H1 (cell line): ENCODE data around the gene MED12L. TPM values are rescaled to one million over a fixed set of nuclear protein-coding genes. Genes with fewer than 3 reads are reported as not detected.

Experiments
- CTCF ChIA-PET: fragments of 300-600 bp; sonication (Branson Sonifier 250); formaldehyde crosslinking; loops from one replicate; lab custom pipeline; 2021; ENCODE audit not compliant: partially characterized antibody; lab: Charles Lee
- POLR2A ChIA-PET: fragments of 300-600 bp; sonication (Branson Sonifier 250); formaldehyde crosslinking; loops from one replicate; lab custom pipeline; 2021; ENCODE audit warnings: inconsistent platforms; ENCODE audit not compliant: partially characterized antibody; lab: Charles Lee
- DNase-seq, 2 experiments: peaks; one replicate each; pipeline versions ENCODE4 v3.0.0 to v3.0.0-alpha.2; 2010 to 2022; ENCODE audit warnings: low spot score in 2 of 2, low read depth in 1 of 2, mixed read lengths in 1 of 2
- FAIRE-seq: peaks from 2 replicates; lab custom pipeline; 2011; peaks lifted over from hg19 to GRCh38; lab: Jason Lieb, UNC
- H2AFZ ChIP-seq: 2 replicates; pipeline ENCODE4 v1.8.1; 2012; ENCODE audit warnings: low read length, inconsistent platforms
- H2AK5ac ChIP-seq: 2 replicates; pipeline ENCODE4 v1.6.1; 2013; ENCODE audit warnings: low read depth, low read length
- H2BK120ac ChIP-seq: replicated peaks from 2 replicates; pipeline ENCODE3; 2013; ENCODE audit warnings: low read depth, low read length, inconsistent platforms
- H2BK12ac ChIP-seq: 2 replicates; pipeline ENCODE4 v1.6.1; 2013; ENCODE audit warnings: low read depth, low read length
- H2BK15ac ChIP-seq: 2 replicates; pipeline ENCODE4 v1.6.1; 2013; ENCODE audit warnings: low read length
- H2BK20ac ChIP-seq: 2 replicates; pipeline ENCODE4 v1.6.1; 2013; ENCODE audit warnings: low read length
- H2BK5ac ChIP-seq: 2 replicates; pipeline ENCODE4 v1.6.1; 2013; ENCODE audit warnings: low read depth, low read length
- H3K14ac ChIP-seq: 2 replicates; pipeline ENCODE4 v1.6.1; 2013; ENCODE audit warnings: inconsistent platforms; ENCODE audit not compliant: insufficient read length
- H3K18ac ChIP-seq: 2 replicates; pipeline ENCODE4 v1.6.1; 2013; ENCODE audit warnings: low read length; ENCODE audit errors: extremely low read depth
- H3K23ac ChIP-seq: 2 replicates; pipeline ENCODE4 v1.6.1; 2013; ENCODE audit warnings: inconsistent platforms; ENCODE audit not compliant: insufficient read length
- H3K23me2 ChIP-seq: 2 replicates; pipeline ENCODE4 v1.6.1; 2013; ENCODE audit warnings: low read depth, low read length
- H3K27ac ChIP-seq: 2 replicates; pipeline ENCODE4 v1.6.1; 2011; ENCODE audit warnings: low read depth, low read length, inconsistent platforms
- H3K27me3 ChIP-seq, 4 experiments: replicated peaks in 1 of 4; 1 replicate in 1 of 4; 2 replicates in 3 of 4; pipeline versions ENCODE4 v1.6.1 to v1.8.1; 2011 to 2013; ENCODE audit warnings: low read length in 3 of 4, mild to moderate bottlenecking in 3 of 4, inconsistent platforms in 2 of 4, mixed read lengths in 2 of 4, moderate library complexity in 1 of 4; ENCODE audit not compliant: control insufficient read depth in 3 of 4, insufficient read depth in 3 of 4; ENCODE audit errors: extremely low read depth in 1 of 4
- H3K36me3 ChIP-seq, 4 experiments: 2 replicates each; pipeline versions ENCODE4 v1.6.1 to v1.8.1; 2011 to 2013; ENCODE audit warnings: mild to moderate bottlenecking in 4 of 4, low read length in 3 of 4, moderate library complexity in 2 of 4, control low read depth in 1 of 4, inconsistent platforms in 1 of 4; ENCODE audit not compliant: insufficient read depth in 4 of 4, control insufficient read depth in 2 of 4
- H3K4ac ChIP-seq: replicated peaks from 2 replicates; pipeline ENCODE3; 2013; ENCODE audit warnings: low read length, low read depth, mixed read lengths, inconsistent platforms; ENCODE audit not compliant: insufficient read length
- H3K4me1 ChIP-seq, 4 experiments: replicated peaks in 1 of 4; 1 replicate in 1 of 4; 2 replicates in 3 of 4; pipeline versions ENCODE4 v1.6.1 to v1.8.1; 2011 to 2013; ENCODE audit warnings: low read length in 3 of 4, inconsistent platforms in 2 of 4, mixed read lengths in 1 of 4; ENCODE audit not compliant: insufficient read depth in 4 of 4, control insufficient read depth in 3 of 4
- H3K4me2 ChIP-seq, 2 experiments: 2 replicates each; pipeline versions ENCODE4 v1.6.1 to v1.8.1; 2011 to 2013; ENCODE audit warnings: low read depth in 2 of 2, low read length in 2 of 2, control low read depth in 1 of 2, inconsistent platforms in 1 of 2, mild to moderate bottlenecking in 1 of 2; ENCODE audit not compliant: insufficient read depth in 1 of 2
- H3K4me3 ChIP-seq, 4 experiments: fragments of 200-600, 300-600 bp in 1 of 4; sonication (generic), shearing (Covaris generic), sonication (Bioruptor Twin) in 1 of 4; 2 replicates each; pipeline versions ENCODE4 v1.5.1 to v1.8.1; 2011 to 2016; ENCODE audit warnings: low read length in 4 of 4, low read depth in 3 of 4, control low read depth in 2 of 4, inconsistent platforms in 2 of 4, mild to moderate bottlenecking in 2 of 4, mixed read lengths in 1 of 4, moderate library complexity in 1 of 4; ENCODE audit not compliant: insufficient read depth in 2 of 4; ENCODE audit errors: extremely low read depth in 1 of 4
- H3K56ac ChIP-seq: replicated peaks from 2 replicates; pipeline ENCODE3; 2013; ENCODE audit warnings: low read depth, mild to moderate bottlenecking, mixed read lengths, low read length, inconsistent platforms; ENCODE audit not compliant: insufficient read length
- H3K79me1 ChIP-seq: 2 replicates; pipeline ENCODE4 v1.6.1; 2013; ENCODE audit warnings: low read depth, low read length, control low read depth
- H3K79me2 ChIP-seq, 2 experiments: 2 replicates each; pipeline versions ENCODE4 v1.6.1 to v1.8.1; 2012 to 2013; ENCODE audit warnings: low read length in 2 of 2, mild to moderate bottlenecking in 2 of 2, inconsistent platforms in 1 of 2; ENCODE audit not compliant: insufficient read depth in 2 of 2, control insufficient read depth in 1 of 2
- H3K9ac ChIP-seq, 4 experiments: replicated peaks in 1 of 4; 1 replicate in 1 of 4; 2 replicates in 3 of 4; pipeline versions ENCODE4 v1.6.1 to v1.8.1; 2011 to 2013; ENCODE audit warnings: low read depth in 3 of 4, low read length in 3 of 4, control low read depth in 2 of 4, mild to moderate bottlenecking in 2 of 4, moderate library complexity in 2 of 4, inconsistent platforms in 1 of 4; ENCODE audit errors: extremely low read depth in 1 of 4
- H3K9me3 ChIP-seq, 2 experiments: 2 replicates each; pipeline versions ENCODE4 v1.6.1 to v1.8.1; 2012 to 2013; ENCODE audit warnings: mild to moderate bottlenecking in 2 of 2, moderate library complexity in 2 of 2, control low read depth in 1 of 2, inconsistent platforms in 1 of 2, low read depth in 1 of 2, low read length in 1 of 2, mixed read lengths in 1 of 2; ENCODE audit not compliant: insufficient read depth in 2 of 2
- H4K20me1 ChIP-seq, 2 experiments: replicated peaks in 1 of 2; 2 replicates each; pipeline versions ENCODE3 to v1.8.1; 2011 to 2013; ENCODE audit warnings: inconsistent platforms in 2 of 2, low read length in 2 of 2, mild to moderate bottlenecking in 1 of 2; ENCODE audit not compliant: insufficient read depth in 2 of 2, control insufficient read depth in 1 of 2
- H4K5ac ChIP-seq: 2 replicates; pipeline ENCODE4 v1.6.1; 2013; ENCODE audit warnings: low read length, low read depth, mixed read lengths, inconsistent platforms; ENCODE audit not compliant: insufficient read length
- H4K8ac ChIP-seq: 2 replicates; pipeline ENCODE4 v1.8.0; 2013; ENCODE audit warnings: mild to moderate bottlenecking, moderate library complexity, low read length, inconsistent platforms; ENCODE audit not compliant: insufficient read depth; ENCODE audit errors: extremely low read depth
- H4K91ac ChIP-seq: replicated peaks from 2 replicates; pipeline ENCODE3; 2013; ENCODE audit warnings: low read length, mixed read lengths, inconsistent platforms; ENCODE audit not compliant: insufficient read length
- CBX8 ChIP-seq: fragments of 300-800, 300-1000 bp; sonication (generic); IDR thresholded peaks from 2 replicates; pipeline ENCODE4 v1.7.1; 2016; ENCODE audit warnings: low read depth, low read length, borderline replicate concordance
- KDM5A ChIP-seq: fragments of 200-600 bp; IDR thresholded peaks from 2 replicates; pipeline ENCODE4 v1.7.1; 2012; ENCODE audit warnings: mild to moderate bottlenecking, low read length, inconsistent platforms, mixed read lengths
- MAFK ChIP-seq: IDR thresholded peaks from 2 replicates; pipeline ENCODE4 v1.6.1; 2012; ENCODE audit warnings: low read depth, mild to moderate bottlenecking, improper control_type of control experiment, low read length
- MAX ChIP-seq: IDR thresholded peaks from 2 replicates; pipeline ENCODE4 v1.6.1; 2012; ENCODE audit warnings: inconsistent platforms
- YY1 ChIP-seq: IDR thresholded peaks from 2 replicates; pipeline ENCODE4 v1.6.1; 2011; ENCODE audit warnings: low read depth, mild to moderate bottlenecking, low read length
- WGBS, 2 experiments: shearing (Covaris generic) in 1 of 2; methylation state at CpG; one replicate each; pipeline versions ENCODE4 v1.1.6 to v1.1.7; 2013 to 2015; ENCODE audit warnings: low lambda C conversion rate in 2 of 2, mixed read lengths in 2 of 2, inconsistent platforms in 1 of 2, low coverage in 1 of 2, missing lambda C conversion rate in 1 of 2; ENCODE audit not compliant: insufficient replicate concordance in 2 of 2, insufficient coverage in 1 of 2, insufficient read length in 1 of 2; ENCODE audit errors: extremely low coverage in 1 of 2, missing lambda C conversion rate in 1 of 2; 5-methylcytosine and 5-hydroxymethylcytosine counted together
- polyA plus RNA-seq, 7 experiments: library from polyadenylated mRNA; depleted of rRNA in 3 of 7; stranded (reverse) in 5 of 7; unstranded in 2 of 7; fragments of >200 nt in 5 of 7; fragments of 200-250 nt in 2 of 7; gene quantifications; 1 replicate in 5 of 7; 2 replicates in 1 of 7; 4 replicates in 1 of 7; pipeline versions ENCODE4 v1.2.1 to v1.2.3, GENCODE V29; 2011 to 2013; ENCODE audit warnings: missing spikeins in 2 of 7, mixed read lengths in 2 of 7
- total RNA-seq: library from RNA; stranded (reverse); fragmentation: NEBNext Ultra II Directional; extraction: Animal tissue kit (Norgen Biotek cat#: 25700); gene quantifications from 2 replicates; pipeline ENCODE4 v1.2.1, GENCODE V29; 2021

Gene MED12L
- total and polyA plus RNA-seq, 2 of the 8 experiments (the other 6 are each of a cell fraction or from before 2014, with no cell fraction given) = 3.6 to 26.2 TPM

- Histone ChIP-seq H3K18ac (no peak overlapping the region), H3K79me2 (no peaks in the 10 kb centered on the region), H3K9ac (no peak overlapping the region), H4K91ac (no peak overlapping the region), H3K14ac (no peak overlapping the region), H3K79me1 (no peaks in the 10 kb centered on the region), H3K56ac (no peak overlapping the region), H2BK20ac (peak overlapping the region; percentile 36; the same call in 1 of the 2 replicates), H2BK15ac (no peak overlapping the region), H2BK120ac (no peak overlapping the region), H2AK5ac (no peak overlapping the region), H4K5ac (no peak overlapping the region), H3K4me1 (peaks cover 2 to 14% (median 6%) of the 10 kb centered on the region in 4 experiments; a peak in 4 of 7 replicates), H2AFZ (no peak overlapping the region), H4K20me1 (no peaks in the 10 kb centered on the region), H2BK12ac (no peak overlapping the region), H3K23me2 (no peaks in the 10 kb centered on the region), H2BK5ac (no peak overlapping the region), H3K27me3 (no peaks in the 10 kb centered on the region), H3K4ac (no peak overlapping the region), H3K4me2 (no peak overlapping the region), H3K36me3 (no peaks in the 10 kb centered on the region), H4K8ac (no peak overlapping the region), H3K23ac (no peak overlapping the region), H3K9me3 (no peaks in the 10 kb centered on the region), H3K4me3 (no peak overlapping the region), H3K27ac (no peak overlapping the region)
- DNase-seq = no peak
- WGBS, 2 experiments = 53% methylated on average over 3 of the region's 3 CpGs; no CpG with 5 or more reads in 1 of the 2 experiments
- POLR2A ChIA-PET = interaction anchor here (1.7 kb wide), 1 partner anchor 9 kb away, joined by 3 read pairs; no protein-coding TSS in a partner anchor
- CTCF ChIA-PET = interaction anchor here (1.2 to 1.6 kb wide), 6 partner anchors 9 to 115 kb away, joined by 3 to 5 read pairs (median 3); no protein-coding TSS in a partner anchor
- FAIRE-seq = no peak
- TF ChIP-seq YY1 (no peak), MAFK (no peak), MAX (no peak), CBX8 (no peak), KDM5A (no peak)
These were observed 227.5 kb downstream of the MED12L start for GRCh38 chr3:151312972-151313371.
